ENCODE results near the gene RASSF1.

RASSF1 gene

GRCh38 chr3:50353245-50354004 is 12.8 kb upstream of the RASSF1 start:
- Histone ChIP-seq H3K4me1 (ENCODE audit: control insufficient read depth, insufficient read depth, low read length, unreplicated experiment) (peaks cover 41% of the 10 kb centered on the region), H3K36me3 (ENCODE audit: insufficient read depth, low read length) (no peaks in the 10 kb centered on the region), H2AFZ (ENCODE audit: low read length, unreplicated experiment) (no peak overlapping the region), H3K27ac (ENCODE audit: low read depth, low read length) (peak overlapping the region; percentile 21), H3K4me3 (ENCODE audit: low read depth, low read length) (no peak overlapping the region), H3K79me2 (ENCODE audit: control insufficient read depth, insufficient read depth, low read length, unreplicated experiment) (peaks cover 62% of the 10 kb centered on the region), H3K27me3 (ENCODE audit: insufficient read depth, low read length) (no peaks in the 10 kb centered on the region)

GRCh38 chr3:50352781-50353180 is 12.1 kb upstream of the RASSF1 start:
- Histone ChIP-seq H3K79me2 (ENCODE audit: control insufficient read depth, insufficient read depth, low read length, unreplicated experiment) (peaks cover 56% of the 10 kb centered on the region), H3K36me3 (ENCODE audit: insufficient read depth, low read length) (no peaks in the 10 kb centered on the region), H3K4me1 (ENCODE audit: control insufficient read depth, insufficient read depth, low read length, unreplicated experiment) (peaks cover 37% of the 10 kb centered on the region), H3K27me3 (ENCODE audit: insufficient read depth, low read length) (no peaks in the 10 kb centered on the region), H2AFZ (ENCODE audit: low read length, unreplicated experiment) (no peak overlapping the region), H3K27ac (ENCODE audit: low read depth, low read length) (peak overlapping the region; percentile 21), H3K4me3 (ENCODE audit: low read depth, low read length) (no peak overlapping the region)

GRCh38 chr3:50351323-50351697 is 10.7 kb upstream of the RASSF1 start:
- Histone ChIP-seq H3K4me1 (ENCODE audit: control insufficient read depth, insufficient read depth, low read length, unreplicated experiment) (peaks cover 22% of the 10 kb centered on the region), H3K27me3 (ENCODE audit: insufficient read depth, low read length) (no peaks in the 10 kb centered on the region), H3K27ac (ENCODE audit: low read depth, low read length) (0 out of 2 replicates have a peak overlapping the region, but pooled peaks have one; percentile 81), H2AFZ (ENCODE audit: low read length, unreplicated experiment) (no peak overlapping the region), H3K4me3 (ENCODE audit: low read depth, low read length) (peak overlapping the region; percentile 98), H3K36me3 (ENCODE audit: insufficient read depth, low read length) (no peaks in the 10 kb centered on the region), H3K79me2 (ENCODE audit: control insufficient read depth, insufficient read depth, low read length, unreplicated experiment) (peaks cover 41% of the 10 kb centered on the region)

GRCh38 chr3:50350527-50351322 is 10.1 kb upstream of the RASSF1 start, which contains the start of the genes CYB561D2 and NPRL2:
Gene CYB561D2, plus strand, starts transcription at chr3:50350862. Its CDS starts 572 bp downstream, at chr3:50351434.
Gene NPRL2, minus strand, starts transcription at chr3:50350775. Its CDS starts 123 bp downstream, at chr3:50350652.
- H3K4me1 ChIP-seq (ENCODE audit: control insufficient read depth, insufficient read depth, low read length, unreplicated experiment) = peaks cover 16% of the 10 kb centered on the region
- peak within 1 kb of the TSS; percentile 81 for H3K27ac ChIP-seq (ENCODE audit: low read depth, low read length)
- peak within 1 kb of the TSS; percentile 98 for H3K4me3 ChIP-seq (ENCODE audit: low read depth, low read length)
- no peaks in the 10 kb centered on the region for H3K36me3 ChIP-seq (ENCODE audit: insufficient read depth, low read length)
- H3K79me2 ChIP-seq (ENCODE audit: control insufficient read depth, insufficient read depth, low read length, unreplicated experiment) = peaks cover 35% of the 10 kb centered on the region
- peak within 1 kb of the TSS; percentile 79 for H2AFZ ChIP-seq (ENCODE audit: low read length, unreplicated experiment)
- H3K27me3 ChIP-seq (ENCODE audit: insufficient read depth, low read length) = no peaks in the 10 kb centered on the region

- H2AFZ ChIP-seq (ENCODE audit: low read length, unreplicated experiment) = peak overlapping the region; percentile 79
- H3K27ac ChIP-seq (ENCODE audit: low read depth, low read length) = peak overlapping the region; percentile 30; the same call in 1 of the 2 replicates
- peaks cover 30% of the 10 kb centered on the region for H3K79me2 ChIP-seq (ENCODE audit: control insufficient read depth, insufficient read depth, low read length, unreplicated experiment)
- H3K4me1 ChIP-seq (ENCODE audit: control insufficient read depth, insufficient read depth, low read length, unreplicated experiment) = peaks cover 14% of the 10 kb centered on the region
- peak overlapping the region; percentile 98 for H3K4me3 ChIP-seq (ENCODE audit: low read depth, low read length)
- H3K36me3 ChIP-seq (ENCODE audit: insufficient read depth, low read length) = no peaks in the 10 kb centered on the region
- H3K27me3 ChIP-seq (ENCODE audit: insufficient read depth, low read length) = no peaks in the 10 kb centered on the region
Observed at GRCh38 chr3:50350213-50350526, 9.5 kb upstream of the RASSF1 start.

GRCh38 chr3:50347187-50347813 is 6.7 kb upstream of the RASSF1 start:
- Histone ChIP-seq H3K79me2 (ENCODE audit: control insufficient read depth, insufficient read depth, low read length, unreplicated experiment) (peaks cover 18% of the 10 kb centered on the region), H3K36me3 (ENCODE audit: insufficient read depth, low read length) (no peaks in the 10 kb centered on the region), H3K27me3 (ENCODE audit: insufficient read depth, low read length) (no peaks in the 10 kb centered on the region), H3K4me1 (ENCODE audit: control insufficient read depth, insufficient read depth, low read length, unreplicated experiment) (peaks cover 14% of the 10 kb centered on the region), H3K27ac (ENCODE audit: low read depth, low read length) (no peak overlapping the region), H3K4me3 (ENCODE audit: low read depth, low read length) (no peak overlapping the region), H2AFZ (ENCODE audit: low read length, unreplicated experiment) (no peak overlapping the region)

GRCh38 chr3:50345586-50346234 is 5.1 kb upstream of the RASSF1 start, which contains the start of gene ZMYND10:
Gene ZMYND10, minus strand, starts transcription at chr3:50345732. Its CDS starts 153 bp downstream, at chr3:50345579.
- Histone ChIP-seq H3K27ac (ENCODE audit: low read depth, low read length) (no peak within 1 kb of the TSS), H2AFZ (ENCODE audit: low read length, unreplicated experiment) (peak within 1 kb of the TSS; percentile 83), H3K27me3 (ENCODE audit: insufficient read depth, low read length) (no peaks in the 10 kb centered on the region), H3K36me3 (ENCODE audit: insufficient read depth, low read length) (no peaks in the 10 kb centered on the region), H3K4me1 (ENCODE audit: control insufficient read depth, insufficient read depth, low read length, unreplicated experiment) (peaks cover 9% of the 10 kb centered on the region), H3K4me3 (ENCODE audit: low read depth, low read length) (peak within 1 kb of the TSS; percentile 70), H3K79me2 (ENCODE audit: control insufficient read depth, insufficient read depth, low read length, unreplicated experiment) (peaks cover 10% of the 10 kb centered on the region)

GRCh38 chr3:50345008-50345407 is 4.4 kb upstream of the RASSF1 start:
- H3K36me3 ChIP-seq (ENCODE audit: insufficient read depth, low read length) = no peaks in the 10 kb centered on the region
- H2AFZ ChIP-seq (ENCODE audit: low read length, unreplicated experiment) = no peak overlapping the region
- H3K27ac ChIP-seq (ENCODE audit: low read depth, low read length) = no peak overlapping the region
- peak overlapping the region; percentile 70 for H3K4me3 ChIP-seq (ENCODE audit: low read depth, low read length)
- peaks cover 9% of the 10 kb centered on the region for H3K4me1 ChIP-seq (ENCODE audit: control insufficient read depth, insufficient read depth, low read length, unreplicated experiment)
- peaks cover 13% of the 10 kb centered on the region for H3K79me2 ChIP-seq (ENCODE audit: control insufficient read depth, insufficient read depth, low read length, unreplicated experiment)
- no peaks in the 10 kb centered on the region for H3K27me3 ChIP-seq (ENCODE audit: insufficient read depth, low read length)

GRCh38 chr3:50342813-50343633 is 2.4 kb upstream of the RASSF1 start:
- Histone ChIP-seq H3K27me3 (ENCODE audit: insufficient read depth, low read length) (no peaks in the 10 kb centered on the region), H2AFZ (ENCODE audit: low read length, unreplicated experiment) (no peak overlapping the region), H3K27ac (ENCODE audit: low read depth, low read length) (no peak overlapping the region), H3K36me3 (ENCODE audit: insufficient read depth, low read length) (no peaks in the 10 kb centered on the region), H3K4me3 (ENCODE audit: low read depth, low read length) (no peak overlapping the region), H3K4me1 (ENCODE audit: control insufficient read depth, insufficient read depth, low read length, unreplicated experiment) (peaks cover 19% of the 10 kb centered on the region), H3K79me2 (ENCODE audit: control insufficient read depth, insufficient read depth, low read length, unreplicated experiment) (peaks cover 24% of the 10 kb centered on the region)

Measured in ACC112 (cell line).